HS-5 (cell line): ENCODE results near the gene CNNM3.

Experiments used
- DNase-seq: peaks from one replicate; pipeline ENCODE4 v3.0.0-alpha.2; 2012; ENCODE audit warnings: low read depth

Gene CNNM3

DNA sequence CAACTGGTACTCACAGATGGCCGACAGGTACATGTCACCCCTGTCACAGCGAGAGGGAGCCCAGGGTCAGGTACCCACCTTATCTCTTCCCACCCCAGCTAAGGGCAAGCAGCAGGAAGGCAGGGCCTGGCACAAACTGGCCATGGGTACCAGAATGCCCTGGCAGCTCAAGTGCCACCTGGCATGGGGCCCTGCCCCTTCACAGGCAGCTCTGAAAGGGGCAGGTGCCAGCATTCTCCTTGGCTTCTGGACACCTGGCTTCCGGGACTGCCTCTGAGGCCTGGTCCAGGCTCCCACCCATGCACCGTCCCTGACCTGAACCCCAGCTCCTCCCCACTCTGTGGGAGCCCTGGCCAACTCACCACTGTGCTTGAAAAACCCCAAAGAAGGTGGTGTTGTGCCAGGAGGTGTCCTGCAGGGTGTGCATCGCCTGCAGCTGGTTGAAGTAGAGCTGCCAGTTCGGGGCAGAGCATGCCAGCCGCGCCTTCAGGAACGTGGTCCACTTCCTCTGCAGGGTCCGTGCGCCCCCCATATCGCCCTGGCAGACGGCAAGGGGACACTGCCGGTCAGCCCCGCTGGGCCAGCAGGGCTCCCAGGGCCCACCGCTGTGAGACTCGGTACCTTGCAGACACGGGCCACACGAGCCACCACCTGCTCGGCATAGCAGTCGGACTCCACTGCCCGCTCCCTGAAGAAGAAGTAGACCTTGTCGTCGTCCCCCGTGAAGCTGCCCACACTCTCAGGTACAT lies 48.4 kb downstream of the CNNM3 start:
- DNase-seq, result no peak

DNA sequence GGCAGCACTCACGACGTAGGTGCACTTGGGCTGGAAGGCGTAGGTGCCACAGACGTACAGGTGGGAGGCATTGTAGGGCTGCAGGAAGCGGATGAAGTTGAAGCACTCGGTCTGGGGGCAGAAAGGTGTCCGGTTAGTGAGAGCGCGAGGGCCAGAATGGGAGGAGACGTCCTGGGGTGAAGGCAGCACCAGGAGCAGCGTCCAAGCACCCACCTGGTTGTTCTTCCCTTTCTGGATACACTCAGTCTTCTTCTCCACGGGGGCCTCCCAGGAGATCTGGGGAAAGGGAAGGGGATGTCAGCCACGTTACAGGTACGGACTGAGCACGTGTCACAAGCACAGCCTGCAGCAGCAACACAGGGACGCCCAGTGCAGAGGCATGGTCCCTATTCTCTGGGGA lies 49.6 kb downstream of the CNNM3 start:
- DNase-seq, result no peak

DNA sequence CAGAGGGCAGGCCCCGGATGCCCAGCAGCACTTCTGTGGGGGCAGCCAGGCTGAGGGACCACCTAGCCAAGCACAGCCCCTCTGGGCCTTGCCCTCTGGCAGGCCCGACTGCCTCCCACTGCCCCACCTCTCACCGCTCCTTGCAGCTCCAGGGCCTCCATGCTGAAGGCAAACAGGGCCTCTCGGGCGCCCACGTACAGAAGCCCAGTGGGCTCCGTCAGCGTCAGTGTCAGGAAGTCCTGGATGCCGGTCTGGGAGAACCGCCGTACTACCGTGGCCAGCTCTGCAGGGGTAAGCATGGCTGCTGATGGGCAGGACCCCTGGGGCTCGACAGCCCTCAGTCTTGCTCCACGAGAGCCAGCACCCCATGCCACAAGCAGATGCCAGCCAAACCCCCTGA lies 50.1 kb downstream of the CNNM3 start:
- no peak for DNase-seq

DNA sequence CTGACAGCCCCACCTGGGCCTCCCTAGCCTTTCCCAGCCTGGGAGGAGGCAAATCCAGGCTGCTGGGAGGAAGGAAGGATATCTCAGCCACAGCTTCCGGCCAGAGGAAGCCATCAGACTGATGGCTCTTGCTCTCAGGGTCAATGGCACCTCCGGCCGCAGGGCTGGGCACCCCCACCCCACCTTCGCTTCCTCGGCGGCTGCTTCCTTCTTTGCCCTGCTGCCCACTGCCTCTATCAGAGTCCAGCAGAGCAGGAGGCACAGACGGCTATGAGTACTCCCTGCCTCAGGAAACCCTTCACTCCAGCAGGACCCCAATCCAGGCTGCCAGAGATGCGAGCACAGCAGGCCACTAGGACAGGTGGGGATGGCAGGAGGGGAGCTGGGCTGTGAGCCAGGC lies 50.5 kb downstream of the CNNM3 start:
- no peak for DNase-seq

DNA sequence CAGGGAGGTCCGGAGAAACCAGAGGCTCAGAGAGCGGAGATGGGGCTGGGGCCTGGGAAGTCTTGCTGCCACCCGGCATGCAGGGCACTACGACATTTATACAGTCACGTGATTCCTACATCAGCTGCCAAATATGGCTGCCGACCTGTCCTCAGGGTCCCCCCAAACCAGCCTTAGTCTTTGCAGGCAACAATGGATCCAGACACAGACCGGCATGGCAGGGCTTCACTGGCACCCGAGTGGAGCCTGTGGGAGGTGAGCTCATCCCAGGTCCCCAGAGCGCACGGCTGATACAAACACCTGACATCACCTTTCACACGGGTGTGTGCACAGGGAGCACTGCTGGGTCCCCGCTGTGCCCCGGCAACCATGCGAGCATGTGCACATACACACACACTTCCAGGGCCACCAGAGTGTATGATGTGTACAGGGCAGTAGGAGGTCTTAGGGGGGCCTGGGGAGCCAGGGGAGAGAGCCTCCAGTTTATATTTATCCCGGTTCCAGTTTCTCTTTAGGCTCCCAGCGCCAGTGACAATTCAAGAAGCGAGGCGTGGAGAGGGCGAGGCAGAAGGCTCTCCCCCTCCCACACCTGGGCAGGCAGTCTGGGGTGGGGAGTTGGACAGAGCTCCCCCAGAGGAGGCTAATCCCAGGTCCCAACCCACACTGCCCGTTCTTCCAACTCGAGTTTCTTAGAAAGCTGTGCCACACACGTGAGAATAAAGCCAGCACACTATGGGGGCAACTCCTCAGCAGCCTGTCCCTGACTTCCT lies 51.1 kb downstream of the CNNM3 start:
- no peak for DNase-seq

DNA sequence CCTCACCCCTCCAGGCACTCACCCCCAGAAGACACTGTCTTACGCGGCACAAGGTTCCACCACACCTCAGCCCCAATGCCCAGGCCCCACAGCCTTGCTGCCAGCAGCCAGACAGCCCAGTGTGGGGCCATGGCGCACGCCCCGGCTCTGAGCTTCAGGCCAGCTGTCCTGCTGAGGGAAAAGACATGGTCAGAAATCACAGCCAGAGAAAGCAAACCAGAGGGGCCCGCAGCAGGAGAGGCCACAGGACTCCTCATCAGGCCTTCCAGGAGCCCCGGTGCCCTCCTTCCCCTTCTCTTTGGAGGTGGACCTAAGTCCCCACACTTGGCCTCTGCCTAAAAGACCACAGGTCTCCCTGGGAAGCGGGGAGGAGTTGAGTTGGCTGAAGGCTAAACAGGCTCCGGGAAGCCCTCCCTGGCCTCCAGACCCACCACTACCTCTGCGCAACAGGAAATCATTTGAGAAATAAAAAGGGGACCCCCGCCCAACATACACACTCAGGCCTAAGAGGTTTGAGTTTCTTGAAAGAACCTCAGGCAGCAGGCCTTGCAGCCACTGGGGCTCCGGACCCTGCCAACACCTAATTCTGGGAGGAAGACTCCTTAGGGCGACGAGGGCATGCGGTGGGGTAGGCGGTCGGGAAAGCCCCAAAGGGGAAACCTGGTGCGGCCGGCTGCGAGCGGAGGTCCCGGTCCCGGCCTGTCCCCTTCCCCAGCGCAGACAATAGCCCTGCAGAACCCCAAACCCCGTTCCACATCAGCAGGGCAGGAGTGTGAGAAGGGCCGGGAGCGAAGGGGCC lies 51.9 kb downstream of the CNNM3 start:
- DNase-seq, result peak; percentile 26

DNA sequence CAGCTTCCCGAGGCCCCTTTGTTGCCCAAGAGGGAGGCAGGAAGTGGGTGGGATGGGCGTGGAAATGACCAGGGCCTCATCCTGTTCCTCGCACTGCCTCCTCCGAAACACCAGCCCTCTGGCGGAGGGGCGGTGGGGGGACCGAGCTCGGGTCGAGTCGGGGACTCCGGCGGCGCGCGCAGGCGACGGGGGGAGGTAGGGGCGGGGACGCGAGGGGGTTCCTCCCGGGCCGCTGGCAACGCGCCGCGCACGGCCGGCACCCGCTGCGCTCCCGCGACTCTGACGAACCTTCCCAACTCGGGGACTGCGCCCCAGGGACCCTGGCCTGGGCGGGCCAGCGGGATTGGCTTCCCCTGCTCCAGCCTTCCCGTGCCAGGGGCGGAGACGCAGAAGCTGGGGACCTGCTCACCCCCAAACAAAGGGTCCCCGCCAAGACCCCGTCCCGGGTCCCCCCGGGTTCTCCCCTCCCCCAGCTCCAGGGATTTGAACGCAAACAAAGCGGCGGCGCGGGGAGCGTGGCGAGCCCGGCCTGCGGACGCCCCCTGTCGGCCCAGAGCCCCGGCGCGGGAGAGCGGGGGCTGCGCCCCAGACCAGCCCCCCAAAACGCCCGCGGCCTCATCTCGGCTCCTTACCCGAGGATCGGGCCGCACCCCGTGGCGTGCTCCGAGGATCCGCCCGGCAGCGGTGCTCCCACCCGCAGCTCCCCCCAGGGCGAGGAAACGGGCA lies 52.6 kb downstream of the CNNM3 start:
- peak; percentile 94 for DNase-seq

DNA sequence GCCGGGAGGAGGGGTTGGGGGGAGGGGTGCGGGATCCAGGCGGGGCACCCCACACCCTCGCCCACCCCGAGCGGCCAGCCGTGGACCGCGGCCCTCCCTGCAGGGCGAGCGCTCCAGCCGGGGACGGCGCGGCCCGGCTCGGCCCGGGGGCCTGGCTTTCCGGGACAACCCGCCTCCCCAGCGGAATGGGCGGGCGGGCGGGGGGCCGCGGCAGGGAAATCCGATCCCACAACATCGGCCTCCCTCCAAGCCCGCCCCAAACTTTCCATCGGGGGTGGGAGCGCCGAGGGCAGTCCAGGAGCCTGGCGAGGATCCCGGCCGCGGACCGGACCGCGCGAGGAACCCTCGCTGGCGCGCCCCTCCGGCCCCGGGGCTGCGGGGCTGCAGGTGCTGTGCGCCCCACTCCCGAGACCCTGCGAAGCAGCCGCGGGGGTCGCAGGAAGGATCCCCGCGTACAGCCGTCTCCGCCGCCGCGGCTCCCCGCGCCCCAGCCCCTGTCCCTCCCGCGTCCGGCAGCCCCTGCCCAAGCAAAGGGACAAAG lies 53.3 kb downstream of the CNNM3 start:
- DNase-seq, result peak; percentile 25

DNA sequence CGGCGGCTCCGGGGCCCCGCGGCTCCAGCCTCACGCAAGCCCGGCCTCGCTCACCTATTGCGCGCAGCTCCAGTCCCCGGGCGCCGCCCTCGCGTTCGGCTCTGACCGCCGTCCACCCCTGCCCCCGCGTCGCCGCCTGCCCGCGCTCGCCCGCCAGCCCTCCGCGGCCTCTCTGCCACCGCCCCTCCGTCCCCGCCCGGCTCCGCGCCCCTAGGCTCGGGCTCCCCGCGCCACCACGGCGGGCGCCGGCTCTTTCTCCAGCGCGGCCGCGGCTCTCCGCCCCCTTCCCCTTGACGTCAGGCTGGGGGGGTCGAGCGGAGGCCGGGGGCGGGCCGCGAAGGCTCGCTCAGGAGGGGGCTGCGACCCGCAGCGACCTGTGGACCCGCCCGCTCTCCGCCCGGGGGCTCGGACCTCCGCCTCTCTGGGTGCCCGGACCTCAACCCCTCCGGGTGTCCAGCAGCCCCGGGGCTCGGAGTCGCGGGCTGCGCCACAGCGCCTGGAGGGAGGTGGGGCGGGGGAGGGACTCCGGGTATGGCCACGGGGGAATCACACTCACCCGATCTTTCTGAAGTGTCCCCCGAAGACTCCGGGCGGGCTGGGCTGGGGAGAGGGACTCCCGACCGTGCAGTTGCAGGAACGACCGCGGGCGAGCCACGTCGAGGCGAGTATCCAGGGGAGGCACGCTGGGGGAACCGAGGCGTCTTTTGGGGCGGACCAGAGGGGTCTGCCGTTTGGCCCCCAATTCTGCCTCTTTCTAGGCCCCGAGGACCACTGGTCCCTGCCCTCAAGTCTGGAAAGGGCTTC lies 54.0 kb downstream of the CNNM3 start, which contains the start of gene SEMA4C:
SEMA4C (minus strand) TSS at position 259 of the 804 bp plus-strand sequence. CDS start 2,194 bp downstream, outside the sequence.
- no peak for DNase-seq

DNA sequence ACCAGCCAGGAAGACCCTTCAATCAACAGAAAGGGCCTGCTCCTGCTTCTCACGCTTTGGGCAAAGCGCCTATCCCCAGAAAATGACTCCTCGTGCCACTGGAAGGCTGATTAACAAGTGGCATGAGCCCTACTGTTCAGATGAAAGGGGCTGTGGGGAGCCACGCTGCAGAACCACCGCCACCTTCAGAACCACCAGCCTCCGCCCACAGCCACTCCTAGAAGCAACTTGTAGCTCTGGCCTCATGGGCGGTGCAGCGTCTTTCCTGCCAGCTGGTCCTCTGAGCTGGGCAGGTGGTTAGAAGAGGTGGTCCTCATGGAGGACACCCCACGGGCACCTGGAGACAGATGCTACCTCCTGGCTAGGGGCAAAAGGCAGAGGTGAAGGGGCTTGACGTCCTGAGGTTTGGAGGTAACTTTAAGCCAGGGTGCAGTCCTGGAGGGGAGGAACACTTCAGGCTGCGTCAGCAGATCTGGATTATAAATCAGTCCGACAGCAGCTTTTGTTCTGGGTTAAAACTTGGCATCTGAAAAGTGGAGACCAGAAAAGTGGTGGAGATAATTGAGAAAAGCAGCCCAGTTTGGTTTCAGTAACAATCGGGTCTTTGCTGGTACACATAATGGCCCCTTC lies 54.7 kb downstream of the CNNM3 start:
- no peak for DNase-seq

DNA sequence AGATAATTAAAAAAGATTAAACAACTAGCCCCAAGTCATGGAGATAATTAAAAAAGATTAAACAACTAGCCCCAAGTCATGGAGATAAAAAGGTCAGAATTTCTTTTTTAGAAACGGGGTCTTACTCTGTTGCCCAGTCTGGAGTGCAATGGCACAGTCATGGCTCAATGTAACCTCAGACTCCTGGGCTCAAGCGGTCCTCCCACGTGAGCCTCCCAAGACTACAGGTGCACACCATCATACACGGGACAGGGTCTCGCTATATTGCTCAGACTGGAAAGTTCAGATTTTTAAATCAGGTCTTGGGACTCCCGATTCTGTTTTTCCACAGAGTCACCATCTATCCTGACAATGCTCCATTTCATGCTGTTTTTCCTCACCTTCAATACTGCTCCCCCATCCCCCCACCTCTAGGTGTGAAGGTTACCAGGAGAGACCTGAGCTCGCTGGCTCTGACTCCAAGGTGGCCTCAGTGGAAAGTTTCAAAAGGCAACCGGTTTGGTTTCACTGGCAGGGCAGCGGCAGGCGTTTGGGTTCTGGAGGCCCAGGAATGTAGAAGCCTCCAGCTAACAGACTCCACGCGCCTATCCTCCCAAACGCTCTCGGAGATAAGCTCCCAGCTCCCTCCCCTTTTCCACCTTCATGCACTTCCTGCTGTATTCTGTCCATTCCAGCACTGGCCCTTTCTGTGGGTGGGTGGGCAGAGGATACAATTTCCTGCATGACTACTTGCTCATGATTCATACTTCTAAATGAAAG lies 56.7 kb downstream of the CNNM3 start:
- DNase-seq, result no peak

DNA sequence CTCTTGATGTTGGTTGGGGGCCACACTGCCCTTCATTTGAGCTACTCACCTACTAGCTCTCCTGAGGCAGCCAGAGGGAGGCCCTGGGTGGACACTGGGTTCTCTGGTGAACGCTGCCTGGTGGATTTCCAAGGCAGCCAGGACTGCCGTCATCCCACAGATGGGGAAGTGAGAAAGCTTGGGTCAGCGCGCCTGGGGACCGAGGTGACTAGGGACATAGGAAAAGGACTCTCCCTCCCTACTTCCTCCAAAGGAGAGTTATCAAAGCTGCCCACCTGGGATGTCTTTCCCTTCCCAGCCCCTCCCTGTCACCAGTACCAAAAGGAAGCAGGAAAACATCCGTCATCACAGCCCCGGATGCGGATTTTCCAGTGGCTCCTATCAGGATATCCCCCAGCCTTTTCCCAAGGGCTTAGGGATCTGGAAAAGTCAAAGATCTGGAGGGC lies 57.6 kb downstream of the CNNM3 start:
- no peak for DNase-seq

DNA sequence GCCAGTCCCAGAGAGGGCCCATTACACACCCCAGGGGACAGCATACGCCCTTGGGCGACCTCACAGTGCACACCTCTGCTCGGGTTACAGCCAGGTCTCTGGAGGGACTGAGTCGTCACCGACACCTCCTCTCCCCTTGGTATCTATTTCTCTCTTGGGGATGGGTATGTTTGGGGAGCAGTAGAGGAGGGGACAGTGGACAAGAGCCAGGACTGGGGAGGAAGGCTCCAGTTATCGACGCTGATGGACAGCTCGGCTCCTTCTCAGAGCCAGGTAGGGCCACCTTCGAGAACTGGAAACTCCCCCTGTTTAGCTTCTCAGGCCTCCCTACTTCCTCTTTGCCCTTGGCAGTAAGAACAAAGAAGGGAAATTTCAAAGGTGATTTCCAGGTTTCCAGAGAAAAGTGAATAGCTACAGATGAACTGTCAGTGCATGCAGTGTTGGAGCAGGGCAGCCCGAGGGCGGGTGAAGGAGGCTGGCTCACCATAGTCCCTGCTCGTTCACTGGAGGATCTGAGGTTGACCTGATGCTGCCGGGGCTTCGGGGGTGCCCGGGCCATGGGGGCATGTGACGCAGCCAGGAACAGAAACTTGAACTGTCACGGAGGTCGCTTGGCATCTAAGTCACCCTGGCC lies 58.2 kb downstream of the CNNM3 start:
- no peak for DNase-seq

DNA sequence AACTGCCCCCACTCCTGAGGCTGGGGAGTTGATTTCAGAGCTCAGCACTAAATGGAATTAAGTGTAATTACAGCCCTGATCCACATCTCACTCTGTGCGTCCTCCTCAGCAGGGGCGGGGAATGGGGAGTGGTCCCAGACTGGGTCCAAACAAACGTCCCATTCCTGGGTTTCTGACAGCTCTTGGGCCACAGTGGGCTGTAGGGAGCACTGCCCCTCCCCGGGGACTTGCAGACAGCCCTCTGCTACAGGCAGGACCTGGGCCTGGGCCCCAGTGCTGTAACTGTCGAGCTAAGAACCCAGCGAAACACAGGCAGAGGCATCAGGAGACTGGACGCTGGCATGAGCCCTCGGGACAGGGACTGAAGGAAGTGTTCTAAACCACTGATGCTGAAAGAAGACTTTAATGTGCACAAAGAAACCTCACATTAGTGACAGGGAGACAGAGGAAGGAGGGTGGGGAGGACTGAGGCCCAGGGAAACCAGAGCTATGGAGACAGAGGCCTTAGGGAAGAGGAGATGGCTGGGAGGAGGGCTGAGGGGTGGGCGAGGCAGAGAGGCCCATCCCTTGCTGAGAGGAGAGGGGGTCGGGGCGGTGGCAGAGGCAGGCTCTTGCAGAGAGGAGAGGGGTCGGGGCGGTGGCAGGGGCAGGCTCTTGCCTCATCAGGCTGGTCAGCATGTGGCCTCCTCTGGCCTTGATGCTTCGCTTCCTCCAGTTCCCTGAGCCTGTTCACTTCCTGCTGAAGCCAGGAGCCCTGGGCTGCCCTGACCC lies 59.6 kb downstream of the CNNM3 start:
- no peak for DNase-seq

DNA sequence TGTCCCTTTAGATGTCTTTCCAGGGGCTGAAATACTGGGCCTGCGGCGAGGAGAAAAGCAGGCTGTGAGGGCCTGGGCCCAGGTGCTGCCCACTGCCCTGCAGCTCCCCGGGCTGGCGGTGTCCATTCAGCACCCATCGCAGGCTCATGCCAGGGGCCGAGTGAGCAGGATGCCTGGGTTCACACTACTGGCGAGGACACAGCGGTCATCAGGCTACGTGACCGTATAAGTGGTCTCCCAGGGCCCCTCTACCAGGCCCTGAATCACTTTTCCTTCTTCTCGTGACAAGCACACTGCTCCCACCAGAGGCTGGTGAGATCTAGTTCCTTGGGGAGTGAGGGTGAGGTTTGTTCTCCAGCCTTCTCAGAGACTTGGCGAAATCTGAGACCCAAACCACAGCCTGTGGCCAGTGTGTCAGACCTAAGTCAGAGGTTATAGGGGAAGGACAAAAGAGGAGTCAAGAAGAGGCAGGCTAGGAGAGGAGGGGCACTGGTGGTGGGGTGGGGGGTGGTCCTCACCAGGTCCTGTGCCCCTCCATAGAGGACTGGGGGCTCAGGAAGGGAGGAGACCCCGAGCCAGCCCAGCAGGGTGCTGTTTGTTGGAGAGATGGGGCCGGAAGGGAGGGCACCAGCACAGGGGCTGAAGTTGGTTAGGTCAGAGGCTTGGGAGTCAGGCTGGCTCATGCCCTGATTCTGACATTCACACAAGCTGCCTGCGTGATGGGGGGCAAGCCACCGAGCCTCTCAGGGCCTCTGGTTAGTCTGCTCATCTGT lies 60.4 kb downstream of the CNNM3 start:
- DNase-seq, result no peak

DNA sequence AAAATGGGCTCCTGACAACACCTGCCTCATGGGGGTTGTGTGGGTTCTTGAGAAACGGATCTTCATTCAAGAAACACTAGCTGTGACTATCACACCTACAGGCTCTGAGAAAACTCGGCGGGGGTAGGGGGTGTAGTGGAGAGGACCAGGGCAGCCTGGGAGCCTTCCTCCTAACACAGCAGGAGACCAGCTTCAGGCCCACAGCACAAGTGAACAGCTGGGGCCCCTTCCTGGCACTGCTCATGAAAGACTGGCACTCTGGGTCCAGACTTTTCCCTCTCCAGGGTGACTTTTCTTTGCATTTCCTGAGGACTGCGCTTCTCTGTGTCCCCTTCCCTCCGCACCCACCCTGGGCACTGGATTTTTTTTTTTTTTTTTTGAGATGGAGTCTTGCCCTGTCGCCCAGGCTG lies 61.0 kb downstream of the CNNM3 start:
- no peak for DNase-seq

DNA sequence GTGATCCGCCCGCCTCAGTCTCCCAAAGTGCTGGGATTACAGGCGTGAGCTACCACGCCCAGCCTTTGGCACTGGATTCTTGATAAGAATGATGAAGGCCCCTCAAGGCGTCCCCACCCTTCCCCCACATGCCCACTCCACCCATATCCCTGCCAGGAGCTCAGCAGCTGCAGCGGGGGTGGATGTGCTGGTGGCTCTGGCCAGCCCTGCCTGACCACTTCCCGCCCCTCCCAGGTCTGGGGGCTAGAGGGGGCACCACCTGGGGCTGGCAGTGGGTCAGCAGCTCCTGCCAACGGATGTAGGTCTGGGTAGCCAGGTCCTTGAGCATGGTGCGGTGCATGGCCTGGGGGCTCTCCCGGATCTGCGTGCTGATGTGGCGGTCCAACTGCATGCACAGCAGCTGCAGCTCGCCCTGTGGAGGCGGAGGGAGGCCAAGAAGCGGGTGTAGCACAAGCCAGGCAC lies 61.6 kb downstream of the CNNM3 start:
- DNase-seq, result no peak
